HG03097 (cell line): Measurements from ENCODE around the gene LMO4.

Experiments
- ATAC-seq: cut with Tn5 transposase; IDR thresholded peaks from one replicate; pipeline ENCODE4 v1.9.1; 2021; ENCODE audit not compliant: unreplicated experiment, low FRiP score

Gene LMO4

GRCh38 chr1:87356591-87356990 lies 27.9 kb downstream of the LMO4 start:
- no peak for ATAC-seq

GRCh38 chr1:87358219-87358618 lies 29.5 kb downstream of the LMO4 start:
- ATAC-seq, result no peak

GRCh38 chr1:87359586-87359985 lies 30.9 kb downstream of the LMO4 start:
- no peak for ATAC-seq

GRCh38 chr1:87362063-87362833 lies 33.6 kb downstream of the LMO4 start:
- no peak for ATAC-seq

- ATAC-seq, result no peak
Measured at GRCh38 chr1:87362834-87363426, 34.2 kb downstream of the LMO4 start.

- no peak for ATAC-seq
Measured at GRCh38 chr1:87367549-87367948, 38.9 kb downstream of the LMO4 start.

- ATAC-seq, result no peak
Measured at GRCh38 chr1:87368907-87369306, 40.2 kb downstream of the LMO4 start.

- no peak for ATAC-seq
Measured at GRCh38 chr1:87369736-87370478, 41.2 kb downstream of the LMO4 start.

GRCh38 chr1:87370544-87370943 lies 41.9 kb downstream of the LMO4 start:
- no peak for ATAC-seq

- ATAC-seq, result no peak
Measured at GRCh38 chr1:87379306-87379705, 50.6 kb downstream of the LMO4 start.

- no peak for ATAC-seq
Measured at GRCh38 chr1:87386217-87386790, 57.6 kb downstream of the LMO4 start.

- ATAC-seq, result no peak
Measured at GRCh38 chr1:87388411-87388810, 59.7 kb downstream of the LMO4 start.

GRCh38 chr1:87389011-87389410 lies 60.3 kb downstream of the LMO4 start:
- no peak for ATAC-seq

GRCh38 chr1:87389546-87389945 lies 60.9 kb downstream of the LMO4 start:
- no peak for ATAC-seq

GRCh38 chr1:87392248-87393192 lies 63.8 kb downstream of the LMO4 start:
- ATAC-seq, result no peak

GRCh38 chr1:87393445-87394085 lies 64.9 kb downstream of the LMO4 start:
- no peak for ATAC-seq

- no peak for ATAC-seq
Measured at GRCh38 chr1:87394513-87394912, 65.8 kb downstream of the LMO4 start.

- ATAC-seq, result no peak
Measured at GRCh38 chr1:87394982-87395381, 66.3 kb downstream of the LMO4 start.
